SK-N-MC (cell line): ENCODE results near the gene MALRD1.

ENCODE experiments used
- DNase-seq: peaks from one replicate; pipeline ENCODE4 v3.0.0-alpha.2; 2011; ENCODE audit warnings: low read depth, low spot score
- H3K27ac ChIP-seq: fragments of 200-600 bp; sonication (generic); 2 replicates; pipeline ENCODE4 v1.5.1; 2016; ENCODE audit warnings: mixed run types
- H3K36me3 ChIP-seq: fragments of 200-600 bp; sonication (generic); 2 replicates; pipeline ENCODE4 v1.6.1; 2017; ENCODE audit warnings: antibody characterized with exemption, low read length, mixed read lengths; ENCODE audit not compliant: insufficient read depth
- H3K4me3 ChIP-seq: fragments of 200-600 bp; sonication (generic); 2 replicates; pipeline ENCODE4 v1.5.1; 2016
- H3K9ac ChIP-seq: fragments of 200-600 bp; sonication (generic); 2 replicates; pipeline ENCODE4 v1.8.0; 2017; ENCODE audit warnings: mixed run types, mixed read lengths; ENCODE audit not compliant: insufficient read length
- H3K9me3 ChIP-seq: fragments of 200-600 bp; sonication (generic); 2 replicates; pipeline ENCODE4 v1.6.1; 2017; ENCODE audit warnings: low read depth, mild to moderate bottlenecking, antibody characterized with exemption, low read length, moderate library complexity, mixed read lengths
- EZH2 ChIP-seq: fragments of 200-600 bp; sonication (generic); IDR thresholded peaks from one replicate; pipeline ENCODE4 v1.6.1; 2017; ENCODE audit warnings: antibody characterized with exemption
- FOXP2 ChIP-seq: optimal IDR thresholded peaks from 2 replicates; pipeline ENCODE3; 2011; ENCODE audit warnings: mild to moderate bottlenecking, moderate library complexity; ENCODE audit not compliant: insufficient read depth; ENCODE audit errors: extremely low read length, control extremely low read depth
- POLR2AphosphoS5 ChIP-seq: IDR thresholded peaks from 2 replicates; pipeline ENCODE4 v1.6.1; 2012; ENCODE audit warnings: mild to moderate bottlenecking, low read depth, low read length, borderline replicate concordance

MALRD1 gene

DNA sequence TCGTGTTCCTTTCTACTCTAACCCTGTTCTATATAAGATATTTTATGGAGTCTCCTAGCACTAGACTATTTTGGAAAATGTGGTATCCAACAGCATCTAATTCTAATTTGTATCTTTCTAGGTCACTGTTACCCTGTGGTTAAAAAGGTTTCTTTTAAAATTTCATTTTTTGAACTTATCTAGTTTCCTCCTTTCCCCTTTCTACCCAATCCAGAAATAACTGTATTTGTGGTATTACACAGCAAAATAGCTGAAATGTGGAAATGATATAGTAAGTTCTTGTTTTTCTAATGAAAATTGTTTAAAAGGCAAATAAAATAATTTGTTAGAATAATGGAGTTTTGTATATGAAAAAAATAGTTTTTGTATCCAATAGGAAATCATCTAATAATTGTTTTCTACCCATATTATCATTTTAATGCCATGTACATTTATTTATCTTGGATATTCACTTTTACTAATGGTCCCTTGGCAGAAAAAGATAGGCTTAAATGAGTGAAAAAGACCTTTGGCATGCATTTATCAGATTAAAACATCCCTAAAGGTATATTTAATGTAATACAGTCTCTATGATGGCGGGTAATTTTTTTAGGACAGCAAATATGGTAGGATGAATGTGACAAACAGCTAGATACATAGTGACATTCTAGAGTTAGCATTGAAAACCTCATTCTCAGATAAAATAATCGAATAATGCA lies 592.1 kb downstream of the MALRD1 start:
- no peak overlapping the region for H3K4me3 ChIP-seq
- H3K9me3 ChIP-seq, result no peaks in the 10 kb centered on the region
- no peaks in the 10 kb centered on the region for H3K36me3 ChIP-seq
- H3K27ac ChIP-seq, result no peak overlapping the region
- no peak for DNase-seq
- no peak overlapping the region for H3K9ac ChIP-seq
- no peak for TF ChIP-seq FOXP2
- no peak for TF ChIP-seq POLR2AphosphoS5
- TF ChIP-seq EZH2, result no peak

DNA sequence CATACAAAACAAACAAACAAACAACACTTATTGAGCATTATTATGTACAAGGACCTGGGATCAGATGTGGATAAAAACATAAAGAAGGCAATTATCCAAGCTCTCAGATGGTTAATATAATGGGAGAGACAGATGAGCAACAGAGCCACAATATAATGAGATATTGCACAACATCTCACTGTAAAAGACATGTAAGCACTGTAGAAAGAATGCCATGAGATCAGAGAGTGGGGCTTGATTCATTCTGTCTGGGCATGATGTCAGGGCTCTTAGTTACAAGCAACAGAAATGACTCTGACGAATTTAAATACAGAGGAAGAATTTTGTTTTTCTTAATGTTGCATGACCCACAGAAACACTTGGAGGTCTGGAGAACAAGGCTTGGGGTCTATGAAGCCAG lies 602.9 kb downstream of the MALRD1 start:
- no peak overlapping the region for H3K9ac ChIP-seq
- no peak overlapping the region for H3K27ac ChIP-seq
- no peak for TF ChIP-seq FOXP2
- no peak for TF ChIP-seq EZH2
- TF ChIP-seq POLR2AphosphoS5, result no peak
- H3K9me3 ChIP-seq, result no peaks in the 10 kb centered on the region
- DNase-seq, result no peak
- no peaks in the 10 kb centered on the region for H3K36me3 ChIP-seq
- no peak overlapping the region for H3K4me3 ChIP-seq

DNA sequence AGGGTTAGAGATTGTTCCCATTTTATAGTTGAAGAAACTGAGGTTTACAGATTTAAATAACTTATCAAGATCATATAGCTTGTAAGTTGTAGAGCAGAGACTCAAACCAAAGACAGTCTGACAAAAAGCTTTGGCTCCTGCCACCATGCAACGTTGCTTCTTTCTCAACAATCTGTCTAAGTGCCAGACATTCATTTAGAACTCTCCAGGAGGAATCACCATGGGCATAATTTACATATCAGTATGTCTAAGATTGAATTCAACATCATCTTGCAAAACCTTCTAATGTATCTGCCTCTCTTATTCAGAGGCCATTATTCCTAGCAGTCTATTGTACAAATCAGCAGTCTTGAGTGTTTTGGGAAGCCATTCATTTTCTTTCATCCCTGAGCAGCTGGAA lies 604.1 kb downstream of the MALRD1 start:
- Histone ChIP-seq H3K9me3 (no peaks in the 10 kb centered on the region), H3K4me3 (no peak overlapping the region), H3K36me3 (no peaks in the 10 kb centered on the region), H3K9ac (no peak overlapping the region), H3K27ac (no peak overlapping the region)
- no peak for TF ChIP-seq FOXP2
- DNase-seq, result no peak

DNA sequence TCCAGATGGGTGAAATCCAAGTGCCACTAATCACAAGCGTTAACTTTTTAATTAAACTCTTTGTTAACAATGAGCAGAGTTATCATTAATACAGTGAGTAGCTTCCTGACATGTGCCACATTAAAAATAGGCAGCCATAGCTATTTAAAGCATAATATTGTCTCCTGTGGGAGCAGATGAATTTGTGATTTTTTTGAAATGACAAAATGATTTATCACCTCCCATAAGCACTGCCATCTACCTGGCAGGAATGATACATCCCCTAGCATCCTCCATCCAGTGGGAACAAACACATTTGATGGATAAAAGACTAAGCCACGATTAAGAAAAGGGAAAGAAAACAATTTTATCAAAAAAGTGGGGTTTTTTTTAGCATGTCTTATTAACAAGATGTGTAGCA lies 605.3 kb downstream of the MALRD1 start:
- no peak for TF ChIP-seq EZH2
- no peak for TF ChIP-seq FOXP2
- no peak for TF ChIP-seq POLR2AphosphoS5
- H3K27ac ChIP-seq, result no peak overlapping the region
- no peak for DNase-seq
- no peaks in the 10 kb centered on the region for H3K9me3 ChIP-seq
- no peak overlapping the region for H3K4me3 ChIP-seq
- H3K9ac ChIP-seq, result no peak overlapping the region
- H3K36me3 ChIP-seq, result no peaks in the 10 kb centered on the region

DNA sequence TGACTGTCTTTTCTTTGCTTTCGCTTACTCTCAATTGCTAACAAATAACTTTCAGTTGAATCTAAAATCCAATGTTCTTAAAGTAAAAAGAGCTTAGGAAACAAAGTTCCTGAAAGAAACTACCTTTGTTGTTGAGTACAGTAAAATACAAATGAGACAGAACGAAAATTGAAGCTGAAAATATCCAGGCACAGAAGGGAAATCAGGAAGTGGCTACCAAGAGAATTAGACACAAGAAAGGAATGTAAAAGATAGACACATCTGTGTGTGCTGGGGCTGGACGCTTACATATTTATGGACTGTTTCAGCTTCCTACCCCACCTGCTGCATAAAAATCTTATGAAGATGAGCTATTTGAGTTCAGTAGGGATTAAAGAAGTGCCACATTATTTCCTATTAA lies 606.0 kb downstream of the MALRD1 start:
- Histone ChIP-seq H3K9ac (no peak overlapping the region), H3K27ac (no peak overlapping the region), H3K9me3 (no peaks in the 10 kb centered on the region), H3K36me3 (no peaks in the 10 kb centered on the region), H3K4me3 (no peak overlapping the region)
- TF ChIP-seq FOXP2 (no peak), EZH2 (no peak), POLR2AphosphoS5 (no peak)
- DNase-seq, result no peak

DNA sequence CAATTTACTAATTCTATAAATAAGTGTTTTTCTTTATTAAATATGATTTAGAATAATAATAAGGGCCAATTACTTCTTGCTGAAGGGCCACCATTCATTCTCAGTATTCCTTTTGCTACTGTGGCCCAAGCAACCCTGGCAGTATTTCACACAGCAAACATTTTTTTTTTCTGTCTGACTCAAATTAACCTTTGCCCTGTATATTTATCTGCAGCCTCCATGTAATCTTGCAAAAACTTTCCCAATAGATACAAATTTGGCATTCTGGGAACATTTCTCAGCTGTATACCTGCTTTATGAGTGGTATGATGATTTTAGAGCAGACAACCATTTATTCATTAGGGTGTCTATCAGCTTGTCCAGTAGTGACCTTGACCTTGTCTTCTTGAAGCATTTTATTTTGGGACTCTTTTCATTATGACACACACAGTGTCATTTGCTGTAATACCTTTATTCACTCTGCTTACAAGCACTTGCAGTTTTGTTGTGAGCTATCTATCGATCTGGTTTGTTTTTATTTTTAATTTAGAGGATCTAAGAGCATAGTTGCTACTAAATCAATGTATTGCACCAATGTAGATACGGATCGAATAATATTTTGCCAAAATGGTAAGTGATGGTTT lies 607.9 kb downstream of the MALRD1 start:
- Histone ChIP-seq H3K36me3 (no peaks in the 10 kb centered on the region), H3K4me3 (no peak overlapping the region), H3K9ac (no peak overlapping the region), H3K27ac (no peak overlapping the region), H3K9me3 (no peaks in the 10 kb centered on the region)
- TF ChIP-seq FOXP2 (no peak), EZH2 (no peak), POLR2AphosphoS5 (no peak)
- DNase-seq, result no peak

DNA sequence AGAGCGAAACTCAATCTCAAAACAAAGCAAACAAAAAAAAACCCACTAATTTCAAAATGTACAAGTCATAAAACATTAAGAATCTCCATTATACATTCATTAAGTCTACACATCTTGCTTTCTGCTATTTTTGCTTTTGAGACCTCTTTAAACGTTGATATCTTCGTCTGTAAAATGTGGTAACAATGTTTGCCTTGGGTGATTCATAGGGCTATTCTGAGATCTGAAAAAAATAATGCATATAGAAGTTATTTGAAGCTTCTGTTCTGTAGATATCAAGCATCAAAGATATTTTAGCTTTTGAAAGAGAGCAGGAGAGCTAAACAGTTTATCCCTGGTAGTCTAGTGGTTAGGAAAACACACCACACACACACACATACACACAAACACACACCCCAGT lies 609.5 kb downstream of the MALRD1 start:
- DNase-seq, result no peak
- Histone ChIP-seq H3K27ac (no peak overlapping the region), H3K9me3 (no peaks in the 10 kb centered on the region), H3K9ac (no peak overlapping the region), H3K4me3 (no peak overlapping the region), H3K36me3 (no peaks in the 10 kb centered on the region)
- TF ChIP-seq POLR2AphosphoS5 (no peak), EZH2 (no peak), FOXP2 (no peak)

DNA sequence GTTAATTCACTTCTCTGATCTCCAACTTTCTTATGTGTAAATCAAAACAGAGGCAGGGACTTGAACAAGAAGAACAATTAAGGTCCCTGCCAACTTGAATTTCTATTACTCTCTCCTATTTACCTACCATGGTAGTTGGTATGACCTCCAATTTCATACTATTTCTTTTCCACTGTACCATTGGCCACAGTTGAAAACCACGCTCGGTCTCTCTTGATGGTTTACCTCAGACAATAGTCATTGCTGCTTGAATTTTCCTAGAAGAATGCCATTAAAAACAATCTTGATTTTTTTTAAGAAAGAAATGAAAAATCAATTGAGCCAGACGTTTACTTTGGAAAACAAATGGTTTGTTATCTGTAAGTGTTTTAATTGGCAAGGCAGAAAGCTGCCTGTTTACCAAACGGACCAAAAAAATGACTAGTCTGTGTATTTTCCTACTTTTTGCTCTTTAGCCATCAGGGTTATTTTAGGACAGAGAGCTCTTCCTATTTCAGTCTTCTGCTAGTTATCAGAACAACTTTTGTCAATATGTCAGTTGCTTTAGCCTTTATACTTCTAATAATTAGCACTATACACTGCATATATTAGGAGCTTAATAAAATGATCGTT lies 610.1 kb downstream of the MALRD1 start:
- H3K4me3 ChIP-seq, result no peak overlapping the region
- TF ChIP-seq EZH2 (no peak), POLR2AphosphoS5 (no peak)

More for the DNA sequence above, 610.1 kb downstream of the MALRD1 start:
- Histone ChIP-seq H3K27ac (no peak overlapping the region), H3K9ac (no peak overlapping the region), H3K9me3 (no peaks in the 10 kb centered on the region), H3K36me3 (no peaks in the 10 kb centered on the region)
- no peak for DNase-seq
